PC-3 (cell line): Measurements from ENCODE around the gene PRRG4. TPM values are rescaled to one million over a fixed set of nuclear protein-coding genes. Genes with fewer than 3 reads are reported as not detected.

ENCODE experiments used
- ATAC-seq: fragments of 200-7000 bp; cut with Tn5 transposase; 2 replicates; pipeline ENCODE4 v1.9.1; 2020; ENCODE audit warnings: mild to moderate bottlenecking, moderate library complexity
- BruUV-seq: library from RNA; stranded (reverse); fragments of 400-500 nt; replicated peaks from 2 replicates; lab custom pipeline; 2021; lab: Mats Ljungman, UMichigan
- CTCF ChIA-PET: fragments of 300-600 bp; sonication (Branson Sonifier 250); formaldehyde crosslinking; loops from one replicate; lab custom pipeline; 2022; ENCODE audit warnings: antibody characterized with exemption; lab: Charles Lee
- POLR2A ChIA-PET: fragments of 300-600 bp; sonication (Branson Sonifier 250); formaldehyde crosslinking; loops from one replicate; lab custom pipeline; 2022; ENCODE audit warnings: antibody characterized with exemption; ENCODE audit not compliant: unreplicated experiment; lab: Charles Lee
- DNase-seq: peaks from one replicate; pipeline ENCODE4 v3.0.0-alpha.2; 2015
- H2AFZ ChIP-seq: fragments of 300-600 bp; sonication (generic); 2 replicates; pipeline ENCODE4 v1.6.0; 2016; ENCODE audit warnings: antibody characterized with exemption, low read length
- H3F3A ChIP-seq: fragments of 300-600 bp; sonication (generic); one replicate; pipeline ENCODE4 v1.6.0; 2017; ENCODE audit warnings: antibody characterized with exemption, low read length, control low read depth, mild to moderate bottlenecking; ENCODE audit not compliant: unreplicated experiment
- H3K27ac ChIP-seq: fragments of 300-600 bp; sonication (generic); 2 replicates; pipeline ENCODE4 v1.5.1; 2016; ENCODE audit warnings: mild to moderate bottlenecking, low read length
- H3K27me3 ChIP-seq: fragments of 300-600 bp; sonication (generic); 2 replicates; pipeline ENCODE4 v1.6.1; 2016; ENCODE audit warnings: low read length, mixed read lengths
- H3K36me3 ChIP-seq: fragments of 300-600 bp; sonication (generic); 2 replicates; pipeline ENCODE4 v1.6.1; 2016; ENCODE audit warnings: low read depth, mixed run types, low read length, mixed read lengths
- H3K4me1 ChIP-seq: fragments of 300-600 bp; sonication (generic); 2 replicates; pipeline ENCODE4 v1.5.1; 2016; ENCODE audit warnings: low read length; ENCODE audit not compliant: insufficient read depth
- H3K4me2 ChIP-seq: fragments of 300-600 bp; sonication (generic); 2 replicates; pipeline ENCODE4 v1.6.0; 2016; ENCODE audit warnings: low read length
- H3K4me3 ChIP-seq: fragments of 300-600 bp; sonication (generic); 2 replicates; pipeline ENCODE4 v1.5.1; 2016; ENCODE audit warnings: mild to moderate bottlenecking, low read length, mixed read lengths
- H3K79me2 ChIP-seq: fragments of 300-600 bp; sonication (generic); 2 replicates; pipeline ENCODE4 v1.6.1; 2017; ENCODE audit warnings: low read length, mixed read lengths
- H3K9ac ChIP-seq: fragments of 300-600 bp; sonication (generic); 2 replicates; pipeline ENCODE4 v1.6.0; 2016; ENCODE audit warnings: mild to moderate bottlenecking, low read length
- H3K9me2 ChIP-seq: fragments of 300-600 bp; sonication (generic); replicated peaks from 2 replicates; pipeline ENCODE4 v1.6.1; 2016; ENCODE audit warnings: mixed run types, low read length, mixed read lengths
- H3K9me3 ChIP-seq: fragments of 300-600 bp; sonication (generic); 2 replicates; pipeline ENCODE4 v1.6.1; 2016; ENCODE audit warnings: low read length, mixed read lengths
- H4K20me1 ChIP-seq: fragments of 300-600 bp; sonication (generic); 2 replicates; pipeline ENCODE4 v1.6.1; 2016; ENCODE audit warnings: low read length, mixed read lengths
- EZH2 ChIP-seq: fragments of 300-600 bp; sonication (generic); IDR thresholded peaks from one replicate; pipeline ENCODE4 v1.6.1; 2017; ENCODE audit warnings: antibody characterized with exemption, mild to moderate bottlenecking, low read length; ENCODE audit not compliant: unreplicated experiment
- EZH2phosphoT487 ChIP-seq: fragments of 300-600 bp; sonication (generic); IDR thresholded peaks from 2 replicates; pipeline ENCODE4 v1.6.1; 2018; ENCODE audit warnings: mild to moderate bottlenecking, antibody characterized with exemption, low read length, borderline replicate concordance
- intact Hi-C: fragments of 100-400 bp; cut with micrococcal nuclease; formaldehyde crosslinking; loops from 2 replicates; pipeline ENCODE4 v1.9.0; 2023
- total RNA-seq: library from RNA; depleted of rRNA; stranded (reverse); fragments of >200 nt; gene quantifications from 2 replicates; pipeline ENCODE4 v1.2.3, GENCODE V29; 2014
- TF ChIP-seq, protein P1 (sequence below): fragments of 300-600 bp; sonication (generic); conservative IDR thresholded peaks from 2 replicates; pipeline ENCODE4 v1.5.1; 2017; ENCODE audit warnings: antibody characterized with exemption, low read depth, mild to moderate bottlenecking, low read length

The PRRG4 gene
- total RNA-seq, 1 experiment from 2014 or later = 17.9 TPM

DNA sequence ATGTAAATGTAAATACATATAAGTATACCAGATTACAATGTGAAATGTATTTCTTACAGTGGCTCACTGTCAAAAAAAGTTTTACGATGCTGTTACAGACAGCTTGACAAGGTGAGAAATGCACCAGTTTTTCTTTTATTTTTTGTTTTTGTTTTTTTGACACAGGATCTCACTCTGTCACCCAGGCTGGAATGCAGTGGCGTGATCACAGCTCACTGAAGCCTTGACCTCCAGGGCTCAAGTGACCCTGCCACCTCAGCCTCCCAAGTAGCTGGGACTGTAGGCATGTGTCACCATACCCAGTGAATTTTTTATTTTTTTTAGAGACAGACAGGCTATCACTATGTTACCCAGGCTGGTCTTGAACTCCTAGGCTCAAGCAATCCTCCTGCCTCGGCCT, 44.5 kb upstream of the PRRG4 start:
- H4K20me1 ChIP-seq = no peaks in the 10 kb centered on the region
- no peak overlapping the region for H3K9ac ChIP-seq
- H3K4me3 ChIP-seq = no peak overlapping the region
- H3K9me3 ChIP-seq = no peaks in the 10 kb centered on the region
- H3F3A ChIP-seq = no peaks in the 10 kb centered on the region
- intact Hi-C loops = no loop called here
- no peak for ATAC-seq
- no peaks in the 10 kb centered on the region for H3K27me3 ChIP-seq
- no peak for TF ChIP-seq EZH2
- TF ChIP-seq, protein P1, sequence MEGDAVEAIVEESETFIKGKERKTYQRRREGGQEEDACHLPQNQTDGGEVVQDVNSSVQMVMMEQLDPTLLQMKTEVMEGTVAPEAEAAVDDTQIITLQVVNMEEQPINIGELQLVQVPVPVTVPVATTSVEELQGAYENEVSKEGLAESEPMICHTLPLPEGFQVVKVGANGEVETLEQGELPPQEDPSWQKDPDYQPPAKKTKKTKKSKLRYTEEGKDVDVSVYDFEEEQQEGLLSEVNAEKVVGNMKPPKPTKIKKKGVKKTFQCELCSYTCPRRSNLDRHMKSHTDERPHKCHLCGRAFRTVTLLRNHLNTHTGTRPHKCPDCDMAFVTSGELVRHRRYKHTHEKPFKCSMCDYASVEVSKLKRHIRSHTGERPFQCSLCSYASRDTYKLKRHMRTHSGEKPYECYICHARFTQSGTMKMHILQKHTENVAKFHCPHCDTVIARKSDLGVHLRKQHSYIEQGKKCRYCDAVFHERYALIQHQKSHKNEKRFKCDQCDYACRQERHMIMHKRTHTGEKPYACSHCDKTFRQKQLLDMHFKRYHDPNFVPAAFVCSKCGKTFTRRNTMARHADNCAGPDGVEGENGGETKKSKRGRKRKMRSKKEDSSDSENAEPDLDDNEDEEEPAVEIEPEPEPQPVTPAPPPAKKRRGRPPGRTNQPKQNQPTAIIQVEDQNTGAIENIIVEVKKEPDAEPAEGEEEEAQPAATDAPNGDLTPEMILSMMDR = no peak
- TF ChIP-seq EZH2phosphoT487 = no peak
- H3K4me2 ChIP-seq = no peak overlapping the region
- BruUV-seq = no TSS peak
- DNase-seq = no peak
- ChIA-PET POLR2A (no interaction called here), CTCF (no interaction called here)
- no peaks in the 10 kb centered on the region for H3K4me1 ChIP-seq
- H3K27ac ChIP-seq = no peak overlapping the region
- no peaks in the 10 kb centered on the region for H3K36me3 ChIP-seq
- H3K79me2 ChIP-seq = no peaks in the 10 kb centered on the region
- no peak overlapping the region for H2AFZ ChIP-seq
- H3K9me2 ChIP-seq = no peaks in the 10 kb centered on the region

DNA sequence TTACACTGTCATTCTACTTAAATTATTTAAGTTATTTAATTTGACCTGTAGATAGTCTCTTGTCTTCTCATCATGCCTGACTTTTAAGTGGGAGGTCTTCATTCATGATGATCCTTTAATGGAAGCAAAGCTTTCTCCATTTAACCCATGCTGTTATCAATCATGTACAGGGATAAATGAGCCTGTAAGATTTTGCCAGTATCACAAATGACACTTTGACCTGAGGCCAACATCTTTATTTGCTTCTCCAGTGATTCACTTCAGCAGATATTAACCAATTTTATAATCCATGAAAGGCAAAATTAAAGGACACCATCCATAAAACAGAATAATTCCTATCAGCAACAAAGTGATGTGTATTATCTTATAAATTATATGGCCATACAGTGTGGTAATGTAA, 42.9 kb upstream of the PRRG4 start:
- H3F3A ChIP-seq = no peaks in the 10 kb centered on the region
- no peaks in the 10 kb centered on the region for H4K20me1 ChIP-seq
- DNase-seq = no peak
- no peaks in the 10 kb centered on the region for H3K36me3 ChIP-seq
- H2AFZ ChIP-seq = no peak overlapping the region
- ATAC-seq = no peak
- H3K9ac ChIP-seq = no peak overlapping the region
- no peaks in the 10 kb centered on the region for H3K27me3 ChIP-seq
- TF ChIP-seq, protein P1 = no peak
- no peak for TF ChIP-seq EZH2
- TF ChIP-seq EZH2phosphoT487 = no peak
- no TSS peak for BruUV-seq
- no peaks in the 10 kb centered on the region for H3K9me3 ChIP-seq
- no peak overlapping the region for H3K4me2 ChIP-seq
- POLR2A ChIA-PET = interaction anchor here (0.6 kb wide), 1 partner anchor 258 kb away, joined by 3 read pairs; no protein-coding TSS in a partner anchor
- intact Hi-C loops = no loop called here
- peaks cover 13% of the 10 kb centered on the region for H3K4me1 ChIP-seq
- no peaks in the 10 kb centered on the region for H3K79me2 ChIP-seq
- CTCF ChIA-PET = no interaction called here
- H3K27ac ChIP-seq = no peak overlapping the region
- no peak overlapping the region for H3K4me3 ChIP-seq
- no peaks in the 10 kb centered on the region for H3K9me2 ChIP-seq

DNA sequence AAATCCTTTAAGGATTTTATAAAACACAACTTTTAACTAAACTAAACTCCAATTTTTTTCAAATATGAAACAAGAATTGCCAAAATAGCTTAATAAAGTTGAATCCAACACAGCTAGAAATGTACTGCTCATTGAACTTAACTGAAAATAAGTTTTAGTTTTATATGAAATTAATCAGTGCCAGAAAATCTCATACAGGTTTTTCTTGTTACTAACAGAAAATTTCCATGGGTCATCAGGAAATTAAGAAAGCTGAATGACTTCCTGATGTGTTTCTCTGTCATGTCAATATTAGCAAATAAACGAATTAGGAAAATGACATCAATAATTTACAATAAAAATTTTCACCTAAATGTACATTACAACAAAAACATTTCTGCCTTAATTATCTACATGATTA, 38.8 kb upstream of the PRRG4 start:
- CTCF ChIA-PET = interaction anchor here (0.5 kb wide), 1 partner anchor 11 kb away, joined by 3 read pairs; no protein-coding TSS in a partner anchor
- BruUV-seq = no TSS peak
- H2AFZ ChIP-seq = no peak overlapping the region
- peak overlapping the region; percentile 89 for H3K27ac ChIP-seq
- H3K9me2 ChIP-seq = no peaks in the 10 kb centered on the region
- no peaks in the 10 kb centered on the region for H3K79me2 ChIP-seq
- intact Hi-C loops = loop anchor here (5.0 kb wide), 2 partner anchors 189 to 344 kb away; no protein-coding TSS in a partner anchor
- H3K9ac ChIP-seq = peak overlapping the region; percentile 39; the same call in 1 of the 2 replicates
- H3K4me2 ChIP-seq = peak overlapping the region; percentile 63
- DNase-seq = peak; percentile 54
- H3K9me3 ChIP-seq = no peaks in the 10 kb centered on the region
- POLR2A ChIA-PET = no interaction called here
- no peaks in the 10 kb centered on the region for H3K36me3 ChIP-seq
- H3K27me3 ChIP-seq = no peaks in the 10 kb centered on the region
- peaks cover 3% of the 10 kb centered on the region for H3F3A ChIP-seq
- H3K4me1 ChIP-seq = peaks cover 24% of the 10 kb centered on the region
- no peak for ATAC-seq
- TF ChIP-seq, protein P1 = no peak
- no peak for TF ChIP-seq EZH2phosphoT487
- no peak for TF ChIP-seq EZH2
- no peaks in the 10 kb centered on the region for H4K20me1 ChIP-seq
- no peak overlapping the region for H3K4me3 ChIP-seq
